ENCODE measurements around the gene IFNLR1. TPM values are rescaled to one million over a fixed set of nuclear protein-coding genes. Genes with fewer than 3 reads are reported as not detected.

Gene IFNLR1
- total and polyA plus RNA-seq, 2 donors from 2014 or later = 1.6 to 4.8 TPM

GRCh38 chr1:24152631-24153494, 34.2 kb downstream of the IFNLR1 start:
- Histone ChIP-seq H3K9ac (ENCODE audit: low read length in 3 of 3) (no peak overlapping the region), H3K4me3 (ENCODE audit: low read length in 3 of 3) (no peak overlapping the region), H3K9me3 (ENCODE audit: control insufficient read depth in 2 of 3, insufficient read depth in 1 of 3, low read length in 3 of 3) (no peaks in the 10 kb centered on the region), H3K4me1 (ENCODE audit: control insufficient read depth in 2 of 3, insufficient read depth in 2 of 3, low read depth in 1 of 3, low read length in 3 of 3) (peaks cover 0 to 5% (median 4%) of the 10 kb centered on the region in 3 donors), H3K36me3 (ENCODE audit: control insufficient read depth in 2 of 3, insufficient read depth in 3 of 3, low read length in 3 of 3) (no peaks in the 10 kb centered on the region), H3K27ac (ENCODE audit: low read depth in 2 of 2, low read length in 2 of 2) (no peak overlapping the region), H3K27me3 (ENCODE audit: control insufficient read depth, insufficient read depth, low read length) (no peaks in the 10 kb centered on the region)
- no peak for FAIRE-seq
- DNase-seq = peak in 1 of 5 donors; percentile 55
- intact Hi-C loops (cut with DNase I) = no loop called here
- TF ChIP-seq, protein P1, sequence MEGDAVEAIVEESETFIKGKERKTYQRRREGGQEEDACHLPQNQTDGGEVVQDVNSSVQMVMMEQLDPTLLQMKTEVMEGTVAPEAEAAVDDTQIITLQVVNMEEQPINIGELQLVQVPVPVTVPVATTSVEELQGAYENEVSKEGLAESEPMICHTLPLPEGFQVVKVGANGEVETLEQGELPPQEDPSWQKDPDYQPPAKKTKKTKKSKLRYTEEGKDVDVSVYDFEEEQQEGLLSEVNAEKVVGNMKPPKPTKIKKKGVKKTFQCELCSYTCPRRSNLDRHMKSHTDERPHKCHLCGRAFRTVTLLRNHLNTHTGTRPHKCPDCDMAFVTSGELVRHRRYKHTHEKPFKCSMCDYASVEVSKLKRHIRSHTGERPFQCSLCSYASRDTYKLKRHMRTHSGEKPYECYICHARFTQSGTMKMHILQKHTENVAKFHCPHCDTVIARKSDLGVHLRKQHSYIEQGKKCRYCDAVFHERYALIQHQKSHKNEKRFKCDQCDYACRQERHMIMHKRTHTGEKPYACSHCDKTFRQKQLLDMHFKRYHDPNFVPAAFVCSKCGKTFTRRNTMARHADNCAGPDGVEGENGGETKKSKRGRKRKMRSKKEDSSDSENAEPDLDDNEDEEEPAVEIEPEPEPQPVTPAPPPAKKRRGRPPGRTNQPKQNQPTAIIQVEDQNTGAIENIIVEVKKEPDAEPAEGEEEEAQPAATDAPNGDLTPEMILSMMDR (IDR thresholded peaks at IDR 0.05; ENCODE audit: borderline replicate concordance, extremely low read depth, insufficient read depth) = no peak

DNA sequence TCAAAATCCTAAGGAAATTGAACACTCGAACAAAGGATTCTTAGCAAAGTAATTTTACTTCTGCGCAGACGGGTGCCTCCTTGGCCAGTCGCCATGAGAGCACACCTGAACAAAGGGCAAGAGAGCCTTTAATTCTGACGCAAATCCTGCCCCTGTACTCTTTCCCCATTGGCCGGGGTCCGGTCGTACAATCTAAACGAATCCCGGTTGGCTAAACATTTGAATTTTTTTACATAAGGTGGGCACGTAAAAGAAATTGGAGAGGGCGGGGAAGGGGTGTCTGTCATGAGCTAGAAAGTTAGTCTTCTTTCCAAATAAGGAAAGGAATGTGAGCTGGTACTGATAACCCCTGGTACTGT, 35.9 kb downstream of the IFNLR1 start:
- Histone ChIP-seq H3K4me1 (ENCODE audit: control insufficient read depth in 2 of 3, insufficient read depth in 2 of 3, low read depth in 1 of 3, low read length in 3 of 3) (peaks cover 0 to 5% (median 4%) of the 10 kb centered on the region in 3 donors), H3K27ac (ENCODE audit: low read depth in 2 of 2, low read length in 2 of 2) (peak overlapping the region in 1 of 2 donors; percentile 57), H3K36me3 (ENCODE audit: control insufficient read depth in 2 of 3, insufficient read depth in 3 of 3, low read length in 3 of 3) (no peaks in the 10 kb centered on the region), H3K9ac (ENCODE audit: low read length in 3 of 3) (peak overlapping the region in 1 of 3 donors; percentile 55), H3K9me3 (ENCODE audit: control insufficient read depth in 2 of 3, insufficient read depth in 1 of 3, low read length in 3 of 3) (no peaks in the 10 kb centered on the region), H3K4me3 (ENCODE audit: low read length in 3 of 3) (peak overlapping the region; percentile 23 to 51 (median 40)), H3K27me3 (ENCODE audit: control insufficient read depth, insufficient read depth, low read length) (no peaks in the 10 kb centered on the region)
- DNase-seq (peak in 4 of 5 donors; percentile 82 to 96 (median 92)), FAIRE-seq (no peak)
- intact Hi-C loops (cut with DNase I) = no loop called here
- TF ChIP-seq, protein P1 (IDR thresholded peaks at IDR 0.05; ENCODE audit: borderline replicate concordance, extremely low read depth, insufficient read depth) = no peak

GRCh38 chr1:24150234-24151174, 36.6 kb downstream of the IFNLR1 start:
- Histone ChIP-seq H3K27me3 (ENCODE audit: control insufficient read depth, insufficient read depth, low read length) (no peaks in the 10 kb centered on the region), H3K9me3 (ENCODE audit: control insufficient read depth in 2 of 3, insufficient read depth in 1 of 3, low read length in 3 of 3) (no peaks in the 10 kb centered on the region), H3K4me1 (ENCODE audit: control insufficient read depth in 2 of 3, insufficient read depth in 2 of 3, low read depth in 1 of 3, low read length in 3 of 3) (peaks cover 0 to 5% (median 4%) of the 10 kb centered on the region in 3 donors), H3K9ac (ENCODE audit: low read length in 3 of 3) (peak overlapping the region in 1 of 3 donors; percentile 55), H3K36me3 (ENCODE audit: control insufficient read depth in 2 of 3, insufficient read depth in 3 of 3, low read length in 3 of 3) (no peaks in the 10 kb centered on the region), H3K27ac (ENCODE audit: low read depth in 2 of 2, low read length in 2 of 2) (peak overlapping the region in 1 of 2 donors; percentile 57), H3K4me3 (ENCODE audit: low read length in 3 of 3) (peak overlapping the region; percentile 23 to 51 (median 40))
- intact Hi-C loops (cut with DNase I) = no loop called here
- TF ChIP-seq, protein P1 (IDR thresholded peaks at IDR 0.05; ENCODE audit: borderline replicate concordance, extremely low read depth, insufficient read depth) = peak; percentile 76
- FAIRE-seq (no peak), DNase-seq (peak; percentile 95 to 97 (median 96))
